SK-N-SH treated with all-trans-retinoic acid at 6 μM for 48 hours (cell line): Measurements from ENCODE around the gene TRIM44.
"Not testable (repeated sequence)": the region's sequence is repeated elsewhere in the genome, so short reads cannot be mapped to it uniquely, and the experiment has no call there.

Experiments
- ATAC-seq: fragments of 200-7000 bp; cut with Tn5 transposase; 3 replicates; pipeline ENCODE4 v1.9.1; 2020; ENCODE audit warnings: mild to moderate bottlenecking, moderate library complexity
- ARNTL ChIP-seq: fragments of 450-650 bp; formaldehyde crosslinking; IDR thresholded peaks from 2 replicates; pipeline ENCODE4 v1.5.0; 2020; ENCODE audit warnings: low read depth, mild to moderate bottlenecking, moderate library complexity, borderline replicate concordance
- CSDC2 ChIP-seq: fragments of 250-450 bp; sonication (Bioruptor Pico); IDR thresholded peaks from 2 replicates; pipeline ENCODE4 v1.5.0; 2020; ENCODE audit warnings: mild to moderate bottlenecking, moderate library complexity
- ESRRG ChIP-seq: fragments of 250-450 bp; sonication (Bioruptor Pico); IDR thresholded peaks from 2 replicates; pipeline ENCODE4 v1.6.1; 2021; ENCODE audit warnings: mild to moderate bottlenecking
- GLIS3 ChIP-seq: fragments of 250-450 bp; sonication (Bioruptor Pico); IDR thresholded peaks from 2 replicates; pipeline ENCODE4 v1.5.0; 2020; ENCODE audit warnings: mild to moderate bottlenecking, moderate library complexity
- ISL1 ChIP-seq: fragments of 250-450 bp; sonication (Bioruptor Pico); IDR thresholded peaks from 2 replicates; pipeline ENCODE4 v2.1.2; 2022; ENCODE audit warnings: mild to moderate bottlenecking, moderate library complexity
- OSR1 ChIP-seq: fragments of 250-450 bp; sonication (Bioruptor Pico); IDR thresholded peaks from 2 replicates; pipeline ENCODE4 v1.8.0; 2022; ENCODE audit warnings: moderate library complexity, mild to moderate bottlenecking, inconsistent platforms
- PPARA ChIP-seq: fragments of 250-450 bp; sonication (Bioruptor Pico); IDR thresholded peaks from 2 replicates; pipeline ENCODE4 v1.5.0; 2020; ENCODE audit warnings: mild to moderate bottlenecking, borderline replicate concordance
- RARB ChIP-seq: fragments of 250-450 bp; sonication (Bioruptor Pico); IDR thresholded peaks from 2 replicates; pipeline ENCODE4 v1.8.0; 2021; ENCODE audit warnings: mild to moderate bottlenecking, moderate library complexity
- SNAI2 ChIP-seq: fragments of 250-450 bp; sonication (Bioruptor Pico); IDR thresholded peaks from 2 replicates; pipeline ENCODE4 v1.5.0; 2020; ENCODE audit warnings: mild to moderate bottlenecking, moderate library complexity
- TCF4 ChIP-seq: fragments of 250-450 bp; sonication (Bioruptor Pico); IDR thresholded peaks from 2 replicates; pipeline ENCODE4 v1.8.0; 2021; ENCODE audit warnings: mild to moderate bottlenecking, moderate library complexity, borderline replicate concordance
- TOX ChIP-seq: fragments of 250-450 bp; sonication (Bioruptor Pico); IDR thresholded peaks from 2 replicates; pipeline ENCODE4 v1.8.0; 2021; ENCODE audit warnings: mild to moderate bottlenecking, moderate library complexity, borderline replicate concordance
- ZFP30 ChIP-seq: fragments of 450-650 bp; formaldehyde crosslinking; IDR thresholded peaks from 2 replicates; pipeline ENCODE4 v1.5.0; 2022; ENCODE audit warnings: mild to moderate bottlenecking, moderate library complexity
- ZNF565 ChIP-seq: fragments of 450-650 bp; formaldehyde crosslinking; conservative IDR thresholded peaks from 2 replicates; pipeline ENCODE4 v1.5.0; 2020; ENCODE audit warnings: low read depth, mild to moderate bottlenecking, moderate library complexity
- ZNF70 ChIP-seq: fragments of 450-650 bp; formaldehyde crosslinking; IDR thresholded peaks from 2 replicates; pipeline ENCODE4 v1.5.0; 2020; ENCODE audit warnings: mild to moderate bottlenecking, moderate library complexity
- TF ChIP-seq, protein P1 (sequence below): fragments of 250-450 bp; sonication (Bioruptor Pico); IDR thresholded peaks from 2 replicates; pipeline ENCODE4 v1.8.0; 2020; ENCODE audit warnings: mild to moderate bottlenecking, moderate library complexity, borderline replicate concordance
- TF ChIP-seq, protein P2 (sequence below): fragments of 250-450 bp; sonication (Bioruptor Pico); IDR thresholded peaks from 2 replicates; pipeline ENCODE4 v1.8.0; 2021; ENCODE audit warnings: low read depth, mild to moderate bottlenecking, moderate library complexity, borderline replicate concordance
- TF ChIP-seq, protein P3 (sequence below): fragments of 250-450 bp; sonication (Bioruptor Pico); IDR thresholded peaks from 2 replicates; pipeline ENCODE4 v1.5.1; 2020; ENCODE audit warnings: low read depth, mild to moderate bottlenecking, moderate library complexity
- TF ChIP-seq, protein P4 (sequence below): fragments of 250-450 bp; sonication (Bioruptor Pico); IDR thresholded peaks from 2 replicates; pipeline ENCODE4 v1.5.1; 2021; ENCODE audit warnings: mild to moderate bottlenecking, moderate library complexity
- TF ChIP-seq, protein P5 (sequence below): fragments of 250-450 bp; sonication (Bioruptor Pico); IDR thresholded peaks from 2 replicates; pipeline ENCODE4 v1.5.0; 2020; ENCODE audit warnings: mild to moderate bottlenecking, moderate library complexity

Gene TRIM44

DNA sequence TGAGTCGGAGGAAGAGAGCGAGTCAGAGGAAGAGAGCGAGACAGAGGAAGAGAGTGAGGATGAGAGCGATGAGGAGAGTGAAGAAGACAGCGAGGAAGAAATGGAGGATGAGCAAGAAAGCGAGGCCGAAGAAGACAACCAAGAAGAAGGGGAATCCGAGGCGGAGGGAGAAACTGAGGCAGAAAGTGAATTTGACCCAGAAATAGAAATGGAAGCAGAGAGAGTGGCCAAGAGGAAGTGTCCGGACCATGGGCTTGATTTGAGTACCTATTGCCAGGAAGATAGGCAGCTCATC, 780 bp downstream of the TRIM44 start:
- no peak for ATAC-seq
- TF ChIP-seq PPARA (CRISPR knock-in tag) (no peak), RARB (CRISPR knock-in tag) (no peak), ARNTL (CRISPR knock-in tag) (no peak)
- TF ChIP-seq, protein P1, sequence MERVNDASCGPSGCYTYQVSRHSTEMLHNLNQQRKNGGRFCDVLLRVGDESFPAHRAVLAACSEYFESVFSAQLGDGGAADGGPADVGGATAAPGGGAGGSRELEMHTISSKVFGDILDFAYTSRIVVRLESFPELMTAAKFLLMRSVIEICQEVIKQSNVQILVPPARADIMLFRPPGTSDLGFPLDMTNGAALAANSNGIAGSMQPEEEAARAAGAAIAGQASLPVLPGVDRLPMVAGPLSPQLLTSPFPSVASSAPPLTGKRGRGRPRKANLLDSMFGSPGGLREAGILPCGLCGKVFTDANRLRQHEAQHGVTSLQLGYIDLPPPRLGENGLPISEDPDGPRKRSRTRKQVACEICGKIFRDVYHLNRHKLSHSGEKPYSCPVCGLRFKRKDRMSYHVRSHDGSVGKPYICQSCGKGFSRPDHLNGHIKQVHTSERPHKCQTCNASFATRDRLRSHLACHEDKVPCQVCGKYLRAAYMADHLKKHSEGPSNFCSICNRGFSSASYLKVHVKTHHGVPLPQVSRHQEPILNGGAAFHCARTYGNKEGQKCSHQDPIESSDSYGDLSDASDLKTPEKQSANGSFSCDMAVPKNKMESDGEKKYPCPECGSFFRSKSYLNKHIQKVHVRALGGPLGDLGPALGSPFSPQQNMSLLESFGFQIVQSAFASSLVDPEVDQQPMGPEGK (CRISPR knock-in tag): no peak
- TF ChIP-seq, protein P2, sequence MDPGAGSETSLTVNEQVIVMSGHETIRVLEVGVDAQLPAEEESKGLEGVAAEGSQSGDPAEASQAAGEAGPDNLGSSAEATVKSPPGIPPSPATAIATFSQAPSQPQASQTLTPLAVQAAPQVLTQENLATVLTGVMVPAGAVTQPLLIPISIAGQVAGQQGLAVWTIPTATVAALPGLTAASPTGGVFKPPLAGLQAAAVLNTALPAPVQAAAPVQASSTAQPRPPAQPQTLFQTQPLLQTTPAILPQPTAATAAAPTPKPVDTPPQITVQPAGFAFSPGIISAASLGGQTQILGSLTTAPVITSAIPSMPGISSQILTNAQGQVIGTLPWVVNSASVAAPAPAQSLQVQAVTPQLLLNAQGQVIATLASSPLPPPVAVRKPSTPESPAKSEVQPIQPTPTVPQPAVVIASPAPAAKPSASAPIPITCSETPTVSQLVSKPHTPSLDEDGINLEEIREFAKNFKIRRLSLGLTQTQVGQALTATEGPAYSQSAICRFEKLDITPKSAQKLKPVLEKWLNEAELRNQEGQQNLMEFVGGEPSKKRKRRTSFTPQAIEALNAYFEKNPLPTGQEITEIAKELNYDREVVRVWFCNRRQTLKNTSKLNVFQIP: no peak

DNA sequence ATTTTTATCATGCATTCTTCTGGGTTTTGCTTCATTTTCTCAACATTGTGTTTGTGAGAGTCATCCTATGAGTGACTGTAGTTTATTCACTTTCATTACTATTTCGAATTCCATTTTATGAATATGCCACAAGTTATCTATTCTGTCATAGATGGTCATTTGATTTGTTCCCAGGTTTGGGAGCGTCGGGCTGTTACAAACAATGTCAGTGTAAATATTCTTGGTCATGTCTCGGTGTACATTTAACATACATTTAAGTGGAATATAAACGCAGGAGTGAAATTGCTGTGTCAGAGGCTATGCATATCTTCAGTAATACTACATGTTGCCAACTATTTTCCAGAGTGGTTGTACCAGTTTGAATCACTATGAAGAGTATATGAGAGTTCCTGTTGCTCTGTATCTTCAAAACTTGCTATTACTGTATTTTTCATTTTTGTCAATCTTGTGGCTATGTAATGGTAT, 2.4 kb downstream of the TRIM44 start:
- ATAC-seq: no peak
- TF ChIP-seq, protein P2: no peak
- TF ChIP-seq RARB (CRISPR knock-in tag): no peak
- no peak for TF ChIP-seq TCF4 (CRISPR knock-in tag)
- no peak for TF ChIP-seq ZNF565
- no peak for TF ChIP-seq ZNF70 (CRISPR knock-in tag)
- no peak for TF ChIP-seq SNAI2 (CRISPR knock-in tag)
- TF ChIP-seq, all 23 proteins: peak for 0

DNA sequence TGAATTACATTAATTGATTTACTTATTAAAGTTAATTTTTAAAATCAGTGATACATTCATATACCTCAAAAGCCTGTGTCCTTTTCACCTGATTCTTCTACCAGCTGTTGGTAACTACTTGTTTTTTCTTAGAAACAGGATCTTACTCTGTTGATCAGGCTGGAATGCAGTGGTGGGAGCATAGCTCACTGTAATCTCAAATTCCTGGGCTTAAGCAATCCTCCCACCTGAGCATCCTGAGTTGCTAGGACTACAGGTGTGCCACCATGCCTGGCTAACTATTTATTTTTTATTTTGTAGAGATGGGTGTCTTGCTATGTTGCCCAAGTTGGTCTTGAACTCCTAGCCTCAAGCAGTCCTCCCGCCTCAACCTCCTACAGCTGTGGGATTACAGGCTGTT, 4.7 kb downstream of the TRIM44 start:
- no peak for ATAC-seq
- TF ChIP-seq ZFP30 (no peak), ISL1 (no peak), PPARA (CRISPR knock-in tag) (no peak), GLIS3 (CRISPR knock-in tag) (no peak), OSR1 (no peak), ARNTL (CRISPR knock-in tag) (no peak), TOX (CRISPR knock-in tag) (no peak), ZNF565 (no peak), SNAI2 (CRISPR knock-in tag) (no peak), CSDC2 (CRISPR knock-in tag) (no peak), ESRRG (CRISPR knock-in tag) (no peak), RARB (CRISPR knock-in tag) (no peak)
- TF ChIP-seq, protein P3, sequence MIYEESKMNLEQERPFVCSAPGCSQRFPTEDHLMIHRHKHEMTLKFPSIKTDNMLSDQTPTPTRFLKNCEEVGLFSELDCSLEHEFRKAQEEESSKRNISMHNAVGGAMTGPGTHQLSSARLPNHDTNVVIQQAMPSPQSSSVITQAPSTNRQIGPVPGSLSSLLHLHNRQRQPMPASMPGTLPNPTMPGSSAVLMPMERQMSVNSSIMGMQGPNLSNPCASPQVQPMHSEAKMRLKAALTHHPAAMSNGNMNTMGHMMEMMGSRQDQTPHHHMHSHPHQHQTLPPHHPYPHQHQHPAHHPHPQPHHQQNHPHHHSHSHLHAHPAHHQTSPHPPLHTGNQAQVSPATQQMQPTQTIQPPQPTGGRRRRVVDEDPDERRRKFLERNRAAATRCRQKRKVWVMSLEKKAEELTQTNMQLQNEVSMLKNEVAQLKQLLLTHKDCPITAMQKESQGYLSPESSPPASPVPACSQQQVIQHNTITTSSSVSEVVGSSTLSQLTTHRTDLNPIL (CRISPR knock-in tag): no peak
- TF ChIP-seq, protein P4, sequence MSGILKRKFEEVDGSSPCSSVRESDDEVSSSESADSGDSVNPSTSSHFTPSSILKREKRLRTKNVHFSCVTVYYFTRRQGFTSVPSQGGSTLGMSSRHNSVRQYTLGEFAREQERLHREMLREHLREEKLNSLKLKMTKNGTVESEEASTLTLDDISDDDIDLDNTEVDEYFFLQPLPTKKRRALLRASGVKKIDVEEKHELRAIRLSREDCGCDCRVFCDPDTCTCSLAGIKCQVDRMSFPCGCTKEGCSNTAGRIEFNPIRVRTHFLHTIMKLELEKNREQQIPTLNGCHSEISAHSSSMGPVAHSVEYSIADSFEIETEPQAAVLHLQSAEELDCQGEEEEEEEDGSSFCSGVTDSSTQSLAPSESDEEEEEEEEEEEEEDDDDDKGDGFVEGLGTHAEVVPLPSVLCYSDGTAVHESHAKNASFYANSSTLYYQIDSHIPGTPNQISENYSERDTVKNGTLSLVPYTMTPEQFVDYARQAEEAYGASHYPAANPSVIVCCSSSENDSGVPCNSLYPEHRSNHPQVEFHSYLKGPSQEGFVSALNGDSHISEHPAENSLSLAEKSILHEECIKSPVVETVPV (CRISPR knock-in tag): no peak
- TF ChIP-seq, protein P5, sequence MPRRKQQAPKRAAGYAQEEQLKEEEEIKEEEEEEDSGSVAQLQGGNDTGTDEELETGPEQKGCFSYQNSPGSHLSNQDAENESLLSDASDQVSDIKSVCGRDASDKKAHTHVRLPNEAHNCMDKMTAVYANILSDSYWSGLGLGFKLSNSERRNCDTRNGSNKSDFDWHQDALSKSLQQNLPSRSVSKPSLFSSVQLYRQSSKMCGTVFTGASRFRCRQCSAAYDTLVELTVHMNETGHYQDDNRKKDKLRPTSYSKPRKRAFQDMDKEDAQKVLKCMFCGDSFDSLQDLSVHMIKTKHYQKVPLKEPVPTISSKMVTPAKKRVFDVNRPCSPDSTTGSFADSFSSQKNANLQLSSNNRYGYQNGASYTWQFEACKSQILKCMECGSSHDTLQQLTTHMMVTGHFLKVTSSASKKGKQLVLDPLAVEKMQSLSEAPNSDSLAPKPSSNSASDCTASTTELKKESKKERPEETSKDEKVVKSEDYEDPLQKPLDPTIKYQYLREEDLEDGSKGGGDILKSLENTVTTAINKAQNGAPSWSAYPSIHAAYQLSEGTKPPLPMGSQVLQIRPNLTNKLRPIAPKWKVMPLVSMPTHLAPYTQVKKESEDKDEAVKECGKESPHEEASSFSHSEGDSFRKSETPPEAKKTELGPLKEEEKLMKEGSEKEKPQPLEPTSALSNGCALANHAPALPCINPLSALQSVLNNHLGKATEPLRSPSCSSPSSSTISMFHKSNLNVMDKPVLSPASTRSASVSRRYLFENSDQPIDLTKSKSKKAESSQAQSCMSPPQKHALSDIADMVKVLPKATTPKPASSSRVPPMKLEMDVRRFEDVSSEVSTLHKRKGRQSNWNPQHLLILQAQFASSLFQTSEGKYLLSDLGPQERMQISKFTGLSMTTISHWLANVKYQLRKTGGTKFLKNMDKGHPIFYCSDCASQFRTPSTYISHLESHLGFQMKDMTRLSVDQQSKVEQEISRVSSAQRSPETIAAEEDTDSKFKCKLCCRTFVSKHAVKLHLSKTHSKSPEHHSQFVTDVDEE (CRISPR knock-in tag): no peak
- TF ChIP-seq, all 23 proteins: peak for 0

DNA sequence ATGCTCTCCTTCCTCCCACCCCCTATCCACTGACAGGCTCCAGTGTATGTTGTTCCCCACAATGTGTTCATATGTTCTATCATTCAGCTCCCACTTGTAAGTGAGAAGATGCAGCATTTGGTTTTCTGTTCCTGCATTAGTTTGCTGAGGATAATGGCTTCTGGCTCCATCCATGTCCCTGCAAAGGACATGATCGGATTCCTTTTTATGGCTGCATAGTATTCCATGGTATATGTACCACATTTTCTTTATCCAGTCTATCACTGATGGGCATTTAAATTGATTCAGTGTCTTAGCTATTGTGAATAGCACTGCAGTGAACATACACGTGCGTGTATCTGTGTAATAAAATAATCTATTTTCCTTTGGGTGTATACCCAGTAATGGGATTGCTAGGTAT, 5.8 kb downstream of the TRIM44 start:
- ATAC-seq: not testable (repeated sequence)
